ENCODE results near the gene ZNF140. TPM values are rescaled to one million over a fixed set of nuclear protein-coding genes. Genes with fewer than 3 reads are reported as not detected.

ZNF140 gene
- total RNA-seq, 1 experiment from 2014 or later = 21.7 TPM

- no peak for DNase-seq
- Histone ChIP-seq H2BK20ac (ENCODE audit: low read depth, low read length, poor library complexity, severe bottlenecking) (no peak overlapping the region), H3K14ac (ENCODE audit: insufficient read depth, low read length) (no peak overlapping the region), H3K9me3 (ENCODE audit: control insufficient read depth, low read depth, low read length) (peaks cover 83% of the 10 kb centered on the region), H3K4me2 (ENCODE audit: insufficient read depth, insufficient read length, low read length) (no peak overlapping the region), H4K91ac (ENCODE audit: insufficient read length, low read depth, low read length) (no peak overlapping the region), H3K23me2 (ENCODE audit: insufficient read length, low read depth, low read length, poor library complexity, severe bottlenecking) (no peaks in the 10 kb centered on the region), H3K27ac (ENCODE audit: insufficient read length, low read depth, low read length) (no peak overlapping the region), H2AFZ (ENCODE audit: low read length) (no peak overlapping the region), H4K8ac (replicated peaks; ENCODE audit: insufficient read length, low read depth, low read length) (no peak overlapping the region), H3K27me3 (ENCODE audit: insufficient read depth, low read length) (no peaks in the 10 kb centered on the region), H3K79me1 (ENCODE audit: insufficient read depth, low read depth, low read length, poor library complexity, severe bottlenecking) (no peaks in the 10 kb centered on the region), H2BK120ac (ENCODE audit: low read depth, low read length, poor library complexity, severe bottlenecking) (no peak overlapping the region), H3K79me2 (ENCODE audit: insufficient read depth, low read length) (no peaks in the 10 kb centered on the region), H2BK15ac (ENCODE audit: low read depth, low read length) (no peak overlapping the region), H4K5ac (ENCODE audit: insufficient read length, low read depth, low read length) (no peak overlapping the region), H3K23ac (ENCODE audit: insufficient read length, low read depth, low read length) (no peak overlapping the region), H3K9ac (ENCODE audit: extremely low read depth, insufficient read length, low read length) (no peak overlapping the region), H3K18ac (ENCODE audit: insufficient read length, low read depth, low read length) (no peak overlapping the region), H2BK5ac (ENCODE audit: insufficient read length, low read length) (no peak overlapping the region), H3K4ac (ENCODE audit: low read depth, low read length) (no peak overlapping the region), H3K4me1 (ENCODE audit: insufficient read depth, low read length) (no peaks in the 10 kb centered on the region), H2AK5ac (ENCODE audit: insufficient read length, low read length) (no peak overlapping the region), H3K56ac (ENCODE audit: insufficient read length, low read depth, low read length) (no peak overlapping the region), H3T11ph (ENCODE audit: low read length) (no peak overlapping the region), H2BK12ac (ENCODE audit: insufficient read length, low read depth, low read length) (no peak overlapping the region), H4K20me1 (ENCODE audit: control insufficient read depth, insufficient read depth, insufficient read length) (no peaks in the 10 kb centered on the region)
- TF ChIP-seq CTCF (conservative IDR thresholded peaks at IDR 0.05) = no peak
- H3K4me1 Mint-ChIP-seq = no peaks in the 10 kb centered on the region
- WGBS (ENCODE audit: extremely low coverage, insufficient read length, low lambda C conversion rate) = no CpG with 5 or more reads among the region's 8 CpGs
- no peak overlapping the region for H3K4me3 Mint-ChIP-seq
- H3K36me3 Mint-ChIP-seq (ENCODE audit: insufficient read depth in 1 of 3, low read depth in 3 of 3) = peaks cover 75 to 89% (median 80%) of the 10 kb centered on the region in 3 experiments
- H3K27me3 Mint-ChIP-seq (ENCODE audit: low read depth) = peaks cover 16% of the 10 kb centered on the region
- peaks cover 93 to 98% of the 10 kb centered on the region in 2 experiments for H3K9me3 Mint-ChIP-seq
- no peak overlapping the region for H3K27ac Mint-ChIP-seq
Measured at GRCh38 chr12:133058203-133059113, 22.3 kb upstream of the ZNF140 start.

Measured in H9 (cell line).